Transverse colon (tissue), 4 donors: ENCODE results near the gene SS18.

Source experiments
- CTCF ChIP-seq, 5 experiments: fragments of 200-600 bp in 3 of 5; fragments of 450-650 bp in 2 of 5; sonication (generic) in 3 of 5; IDR thresholded peaks; 1 replicate in 2 of 5; 2 replicates in 3 of 5; pipeline ENCODE4 v1.5.1; 2016 to 2017; ENCODE audit warnings: antibody characterized with exemption in 5 of 5, inconsistent platforms in 3 of 5, mild to moderate bottlenecking in 2 of 5, moderate library complexity in 1 of 5
- POLR2AphosphoS5 ChIP-seq, 3 donors: sonication (generic); formaldehyde crosslinking; IDR thresholded peaks; one replicate each; pipeline ENCODE4 v1.6.1; 2016; ENCODE audit warnings: antibody characterized with exemption in 3 of 3

- no peak for TF ChIP-seq CTCF (IDR thresholded peaks at IDR 0.05)
- TF ChIP-seq POLR2AphosphoS5 (IDR thresholded peaks at IDR 0.05), result no peak
These were observed 43.7 kb upstream of the SS18 start for GRCh38 chr18:26134107-26134506.
